Loucy (cell line): Measurements from ENCODE around the gene SNAPC4.

Experiments used
- H2AFZ ChIP-seq: fragments of 200-600 bp; sonication (generic); 2 replicates; pipeline ENCODE4 v1.6.0; 2016; ENCODE audit warnings: antibody characterized with exemption, mild to moderate bottlenecking, low read length, moderate library complexity
- H3F3A ChIP-seq: fragments of 200-600 bp; 2 replicates; pipeline ENCODE4 v1.6.0; 2016; ENCODE audit warnings: antibody characterized with exemption, low read depth, mild to moderate bottlenecking
- H3K27me3 ChIP-seq: fragments of 200-600 bp; sonication (generic); 2 replicates; pipeline ENCODE4 v1.6.1; 2014; ENCODE audit warnings: low read length, mild to moderate bottlenecking; ENCODE audit not compliant: insufficient read depth, poor library complexity, severe bottlenecking
- H3K36me3 ChIP-seq: fragments of 200-600 bp; sonication (generic); 2 replicates; pipeline ENCODE4 v1.6.1; 2016; ENCODE audit warnings: low read length; ENCODE audit not compliant: insufficient read depth
- H3K4me1 ChIP-seq: fragments of 200-600 bp; sonication (generic); 2 replicates; pipeline ENCODE4 v1.5.1; 2014; ENCODE audit warnings: low read length, mild to moderate bottlenecking; ENCODE audit not compliant: insufficient read depth, poor library complexity, severe bottlenecking
- H3K4me2 ChIP-seq: fragments of 200-600 bp; sonication (generic); 2 replicates; pipeline ENCODE4 v1.6.0; 2014; ENCODE audit warnings: antibody characterized with exemption, low read length, low read depth, mild to moderate bottlenecking; ENCODE audit not compliant: poor library complexity, severe bottlenecking
- H3K4me3 ChIP-seq: fragments of 200-600 bp; sonication (generic); 2 replicates; pipeline ENCODE4 v1.5.1; 2014; ENCODE audit warnings: low read length, mild to moderate bottlenecking, mixed read lengths; ENCODE audit not compliant: poor library complexity, severe bottlenecking
- H3K79me2 ChIP-seq: fragments of 200-600 bp; sonication (generic); 2 replicates; pipeline ENCODE4 v1.6.1; 2014; ENCODE audit warnings: low read length; ENCODE audit not compliant: insufficient read depth
- H3K9ac ChIP-seq: fragments of 200-600 bp; sonication (generic); 2 replicates; pipeline ENCODE4 v1.6.0; 2014; ENCODE audit warnings: mild to moderate bottlenecking, low read depth, low read length, moderate library complexity; ENCODE audit not compliant: poor library complexity, severe bottlenecking
- H3K9me2 ChIP-seq: fragments of 200-600 bp; sonication (generic); replicated peaks from 2 replicates; pipeline ENCODE4 v1.6.1; 2016; ENCODE audit warnings: low read depth, low read length, mixed read lengths
- H3K9me3 ChIP-seq: fragments of 200-600 bp; sonication (generic); 2 replicates; pipeline ENCODE4 v1.6.1; 2014; ENCODE audit warnings: mild to moderate bottlenecking, antibody characterized with exemption, low read length, low read depth; ENCODE audit not compliant: insufficient read depth
- H4K20me1 ChIP-seq: fragments of 200-600 bp; sonication (generic); 2 replicates; pipeline ENCODE4 v1.6.0; 2014; ENCODE audit warnings: antibody characterized with exemption, low read length, mild to moderate bottlenecking; ENCODE audit not compliant: insufficient read depth, poor library complexity, severe bottlenecking
- CTCF ChIP-seq: fragments of 200-600 bp; sonication (generic); conservative IDR thresholded peaks from 2 replicates; pipeline ENCODE4 v1.5.1; 2014; ENCODE audit warnings: mild to moderate bottlenecking, antibody characterized with exemption, low read length
- EZH2phosphoT487 ChIP-seq: fragments of 200-600 bp; IDR thresholded peaks from 2 replicates; pipeline ENCODE4 v1.6.1; 2018; ENCODE audit warnings: antibody characterized with exemption, mild to moderate bottlenecking, moderate library complexity, borderline replicate concordance

The SNAPC4 gene

GRCh38 chr9:136432591-136432990 is 32.6 kb upstream of the SNAPC4 start:
- Histone ChIP-seq H3K4me2 (no peak overlapping the region), H4K20me1 (peaks cover 22% of the 10 kb centered on the region), H3K9me2 (no peaks in the 10 kb centered on the region), H3F3A (no peaks in the 10 kb centered on the region), H3K9me3 (no peaks in the 10 kb centered on the region), H3K36me3 (peaks cover 27% of the 10 kb centered on the region; the same call in 1 of the 2 replicates), H3K27me3 (no peaks in the 10 kb centered on the region), H3K4me1 (peaks cover 8% of the 10 kb centered on the region), H3K79me2 (peaks cover 31% of the 10 kb centered on the region), H3K4me3 (no peak overlapping the region), H2AFZ (no peak overlapping the region), H3K9ac (no peak overlapping the region)
- TF ChIP-seq CTCF (no peak), EZH2phosphoT487 (no peak)

- Histone ChIP-seq H3K4me1 (peaks cover 1% of the 10 kb centered on the region), H3K36me3 (peaks cover 27% of the 10 kb centered on the region; the same call in 1 of the 2 replicates), H3K27me3 (no peaks in the 10 kb centered on the region), H3K9me3 (no peaks in the 10 kb centered on the region), H4K20me1 (peaks cover 15% of the 10 kb centered on the region), H3K4me2 (no peak overlapping the region), H2AFZ (no peak overlapping the region), H3K4me3 (no peak overlapping the region), H3K9me2 (no peaks in the 10 kb centered on the region), H3K9ac (no peak overlapping the region), H3K79me2 (peaks cover 23% of the 10 kb centered on the region), H3F3A (no peaks in the 10 kb centered on the region)
- no peak for TF ChIP-seq CTCF
- no peak for TF ChIP-seq EZH2phosphoT487
These were observed 31.9 kb upstream of the SNAPC4 start for GRCh38 chr9:136431782-136432350.

- Histone ChIP-seq H3K4me1 (no peaks in the 10 kb centered on the region), H3K9ac (no peak overlapping the region), H3K9me2 (no peaks in the 10 kb centered on the region), H3F3A (no peaks in the 10 kb centered on the region), H3K79me2 (peaks cover 12% of the 10 kb centered on the region; the same call in 1 of the 2 replicates), H3K27me3 (no peaks in the 10 kb centered on the region), H3K4me3 (no peak overlapping the region), H3K36me3 (peaks cover 27% of the 10 kb centered on the region; the same call in 1 of the 2 replicates), H3K9me3 (no peaks in the 10 kb centered on the region), H2AFZ (no peak overlapping the region), H3K4me2 (no peak overlapping the region), H4K20me1 (peaks cover 6% of the 10 kb centered on the region)
- no peak for TF ChIP-seq CTCF
- TF ChIP-seq EZH2phosphoT487, result no peak
These were observed 30.7 kb upstream of the SNAPC4 start for GRCh38 chr9:136430588-136431234.
